Activated T-cell treated with anti-CD3 and anti-CD28 coated beads, Interleukin-2, amount 50 U/mL, for 4 hours (primary cell): ENCODE measurements around the gene RETSAT. TPM values are rescaled to one million over a fixed set of nuclear protein-coding genes. Genes with fewer than 3 reads are reported as not detected.

Source experiments
- ATAC-seq, 2 donors: fragments of 200-7000 bp; cut with Tn5 transposase; one replicate each; pipeline ENCODE4 v1.10.0; 2021
- DNase-seq: peaks from one replicate; pipeline ENCODE4 v3.0.0-alpha.2; 2020
- H3K27me3 Mint-ChIP-seq: one replicate; pipeline ENCODE4 v1.8.0; 2021; ENCODE audit warnings: low read depth, mixed read lengths
- H3K36me3 Mint-ChIP-seq: one replicate; pipeline ENCODE4 v1.8.0; 2022; ENCODE audit warnings: mixed read lengths; ENCODE audit not compliant: insufficient read depth
- H3K4me1 Mint-ChIP-seq: one replicate; pipeline ENCODE4 v1.8.0; 2021; ENCODE audit warnings: low read depth, mixed read lengths
- H3K4me3 Mint-ChIP-seq: one replicate; pipeline ENCODE4 v1.8.0; 2021; ENCODE audit warnings: mild to moderate bottlenecking, moderate library complexity, mixed read lengths
- H3K9me3 Mint-ChIP-seq: one replicate; pipeline ENCODE4 v1.8.0; 2021; ENCODE audit warnings: mixed read lengths
- total RNA-seq, 3 donors: library from RNA; stranded (reverse); gene quantifications; one replicate each; pipeline ENCODE4 v1.2.1, GENCODE V29; 2021

RETSAT gene
- 10 to 100 TPM; 16.0 to 18.6 (median 16.2) TPM for total RNA-seq

- Mint-ChIP-seq H3K4me3 (peak within 1 kb of the TSS; percentile 98), H3K27me3 (no peaks in the 10 kb centered on the region), H3K9me3 (no peaks in the 10 kb centered on the region), H3K4me1 (peaks cover 41% of the 10 kb centered on the region), H3K36me3 (peaks cover 34% of the 10 kb centered on the region)
- ATAC-seq (peak; percentile 100), DNase-seq (peak; percentile 93)
Observed at GRCh38 chr2:85354286-85355072, at the start of gene RETSAT, which contains the start of gene ELMOD3. TSS of gene RETSAT (minus strand) at chr2:85354528. CDS start at chr2:85354507, 21 bp downstream. TSS of gene ELMOD3 (plus strand) at chr2:85354769. CDS start at chr2:85357199, 2,430 bp downstream.

GRCh38 chr2:85401844-85402243 lies 47.5 kb upstream of the RETSAT start:
- DNase-seq (no peak), ATAC-seq (no peak)
- H3K4me3 Mint-ChIP-seq: no peak overlapping the region
- peaks cover 9% of the 10 kb centered on the region for H3K36me3 Mint-ChIP-seq
- H3K4me1 Mint-ChIP-seq: peaks cover 17% of the 10 kb centered on the region
- H3K9me3 Mint-ChIP-seq: peaks cover 5% of the 10 kb centered on the region
- no peaks in the 10 kb centered on the region for H3K27me3 Mint-ChIP-seq

GRCh38 chr2:85401464-85401805 lies 47.1 kb upstream of the RETSAT start:
- Mint-ChIP-seq H3K27me3 (no peaks in the 10 kb centered on the region), H3K36me3 (peaks cover 9% of the 10 kb centered on the region), H3K4me3 (no peak overlapping the region), H3K9me3 (peaks cover 5% of the 10 kb centered on the region), H3K4me1 (peaks cover 17% of the 10 kb centered on the region)
- DNase-seq: no peak
- ATAC-seq: no peak

- H3K36me3 Mint-ChIP-seq: peaks cover 9% of the 10 kb centered on the region
- peaks cover 10% of the 10 kb centered on the region for H3K4me1 Mint-ChIP-seq
- DNase-seq (no peak), ATAC-seq (no peak)
- H3K4me3 Mint-ChIP-seq: no peak overlapping the region
- no peaks in the 10 kb centered on the region for H3K27me3 Mint-ChIP-seq
- peaks cover 5% of the 10 kb centered on the region for H3K9me3 Mint-ChIP-seq
Observed at GRCh38 chr2:85400541-85401463, 46.5 kb upstream of the RETSAT start.

GRCh38 chr2:85400023-85400422 lies 45.7 kb upstream of the RETSAT start:
- Mint-ChIP-seq H3K9me3 (peaks cover 5% of the 10 kb centered on the region), H3K27me3 (no peaks in the 10 kb centered on the region), H3K4me1 (peaks cover 3% of the 10 kb centered on the region), H3K4me3 (no peak overlapping the region), H3K36me3 (peaks cover 9% of the 10 kb centered on the region)
- DNase-seq (no peak), ATAC-seq (no peak)

GRCh38 chr2:85399183-85399455 lies 44.8 kb upstream of the RETSAT start:
- ATAC-seq (no peak), DNase-seq (no peak)
- peaks cover 9% of the 10 kb centered on the region for H3K36me3 Mint-ChIP-seq
- H3K4me3 Mint-ChIP-seq: no peak overlapping the region
- H3K27me3 Mint-ChIP-seq: no peaks in the 10 kb centered on the region
- H3K4me1 Mint-ChIP-seq: peaks cover 1% of the 10 kb centered on the region
- H3K9me3 Mint-ChIP-seq: peaks cover 5% of the 10 kb centered on the region

GRCh38 chr2:85398426-85399182 lies 44.3 kb upstream of the RETSAT start:
- Mint-ChIP-seq H3K27me3 (no peaks in the 10 kb centered on the region), H3K4me1 (peaks cover 3% of the 10 kb centered on the region)
- no peak for ATAC-seq

GRCh38 chr2:85397925-85398331 lies 43.6 kb upstream of the RETSAT start:
- Mint-ChIP-seq H3K9me3 (no peaks in the 10 kb centered on the region), H3K4me3 (no peak overlapping the region), H3K27me3 (no peaks in the 10 kb centered on the region), H3K36me3 (peaks cover 9% of the 10 kb centered on the region), H3K4me1 (peaks cover 3% of the 10 kb centered on the region)
- DNase-seq (no peak), ATAC-seq (no peak)

More at GRCh38 chr2:85398426-85399182, 44.3 kb upstream of the RETSAT start:
- DNase-seq: no peak
- H3K36me3 Mint-ChIP-seq: peaks cover 9% of the 10 kb centered on the region
- no peak overlapping the region for H3K4me3 Mint-ChIP-seq
- peaks cover 5% of the 10 kb centered on the region for H3K9me3 Mint-ChIP-seq

- no peak for DNase-seq
- no peak for ATAC-seq
- Mint-ChIP-seq H3K36me3 (peaks cover 7% of the 10 kb centered on the region), H3K9me3 (no peaks in the 10 kb centered on the region), H3K4me3 (no peak overlapping the region), H3K27me3 (no peaks in the 10 kb centered on the region), H3K4me1 (peaks cover 8% of the 10 kb centered on the region)
Observed at GRCh38 chr2:85396531-85397470, 42.5 kb upstream of the RETSAT start.

- DNase-seq (no peak), ATAC-seq (no peak)
- no peaks in the 10 kb centered on the region for H3K9me3 Mint-ChIP-seq
- no peaks in the 10 kb centered on the region for H3K27me3 Mint-ChIP-seq
- H3K4me1 Mint-ChIP-seq: peaks cover 15% of the 10 kb centered on the region
- no peak overlapping the region for H3K4me3 Mint-ChIP-seq
- peaks cover 7% of the 10 kb centered on the region for H3K36me3 Mint-ChIP-seq
Observed at GRCh38 chr2:85395912-85396475, 41.7 kb upstream of the RETSAT start.

- Mint-ChIP-seq H3K4me1 (peaks cover 15% of the 10 kb centered on the region), H3K4me3 (no peak overlapping the region), H3K27me3 (no peaks in the 10 kb centered on the region), H3K9me3 (no peaks in the 10 kb centered on the region), H3K36me3 (peaks cover 11% of the 10 kb centered on the region)
- DNase-seq (no peak), ATAC-seq (no peak)
Observed at GRCh38 chr2:85394976-85395375, 40.6 kb upstream of the RETSAT start.

- Mint-ChIP-seq H3K27me3 (no peaks in the 10 kb centered on the region), H3K9me3 (no peaks in the 10 kb centered on the region), H3K36me3 (peaks cover 9% of the 10 kb centered on the region), H3K4me3 (no peak overlapping the region), H3K4me1 (peaks cover 15% of the 10 kb centered on the region)
- no peak for DNase-seq
- ATAC-seq: no peak
Observed at GRCh38 chr2:85394261-85394681, 39.9 kb upstream of the RETSAT start.

GRCh38 chr2:85393836-85394235 lies 39.5 kb upstream of the RETSAT start:
- H3K27me3 Mint-ChIP-seq: no peaks in the 10 kb centered on the region
- peaks cover 15% of the 10 kb centered on the region for H3K4me1 Mint-ChIP-seq
- H3K4me3 Mint-ChIP-seq: no peak overlapping the region
- ATAC-seq: no peak
- no peaks in the 10 kb centered on the region for H3K9me3 Mint-ChIP-seq
- H3K36me3 Mint-ChIP-seq: peaks cover 10% of the 10 kb centered on the region
- no peak for DNase-seq
